Esophagus muscularis mucosa (tissue), 3 donors: ENCODE results near the gene ART3.

Experiments
- CTCF ChIP-seq, 3 experiments: fragments of 200-600 bp in 2 of 3; fragments of 450-650 bp in 1 of 3; sonication (generic) in 2 of 3; IDR thresholded peaks; one replicate each; pipeline ENCODE4 v1.5.1; 2017 to 2019; ENCODE audit warnings: antibody characterized with exemption in 3 of 3, mild to moderate bottlenecking in 2 of 3, moderate library complexity in 1 of 3
- POLR2AphosphoS5 ChIP-seq, 2 donors: sonication (generic); formaldehyde crosslinking; IDR thresholded peaks; one replicate each; pipeline ENCODE4 v1.6.1; 2017; ENCODE audit warnings: antibody characterized with exemption in 2 of 2

GRCh38 chr4:76091052-76091451 is 16.5 kb downstream of the ART3 start:
- no peak for TF ChIP-seq CTCF (IDR thresholded peaks at IDR 0.05)
- no peak for TF ChIP-seq POLR2AphosphoS5 (IDR thresholded peaks at IDR 0.05)
